Measurements from ENCODE around the gene RERE.

Gene RERE

GRCh38 chr1:8378981-8379470 is 438.4 kb downstream of the RERE start:
- no peak for DNase-seq (ENCODE audit: low spot score)

GRCh38 chr1:8378178-8378577 is 439.3 kb downstream of the RERE start:
- no peak for DNase-seq (ENCODE audit: low spot score)

- DNase-seq (ENCODE audit: low spot score): no peak
Observed at GRCh38 chr1:8377271-8377981, 440.0 kb downstream of the RERE start.

- no peak for DNase-seq (ENCODE audit: low spot score)
Observed at GRCh38 chr1:8376358-8376840, 441.0 kb downstream of the RERE start.

GRCh38 chr1:8374812-8375211 is 442.6 kb downstream of the RERE start:
- no peak for DNase-seq (ENCODE audit: low spot score)

- no peak for DNase-seq (ENCODE audit: low spot score)
Observed at GRCh38 chr1:8374356-8374755, 443.1 kb downstream of the RERE start.

- no peak for DNase-seq (ENCODE audit: low spot score)
Observed at GRCh38 chr1:8373581-8374241, 443.7 kb downstream of the RERE start.

- DNase-seq (ENCODE audit: low spot score): no peak
Observed at GRCh38 chr1:8373125-8373524, 444.3 kb downstream of the RERE start.

GRCh38 chr1:8371372-8371991 is 446.0 kb downstream of the RERE start:
- DNase-seq (ENCODE audit: low spot score): no peak

GRCh38 chr1:8370905-8371315 is 446.5 kb downstream of the RERE start:
- no peak for DNase-seq (ENCODE audit: low spot score)

GRCh38 chr1:8370046-8370881 is 447.2 kb downstream of the RERE start:
- DNase-seq (ENCODE audit: low spot score): no peak

GRCh38 chr1:8368956-8369639 is 448.3 kb downstream of the RERE start:
- no peak for DNase-seq (ENCODE audit: low spot score)

- no peak for DNase-seq (ENCODE audit: low spot score)
Observed at GRCh38 chr1:8367571-8368194, 449.8 kb downstream of the RERE start.

GRCh38 chr1:8365661-8366362 is 451.6 kb downstream of the RERE start:
- DNase-seq (ENCODE audit: low spot score): no peak

- no peak for DNase-seq (ENCODE audit: low spot score)
Observed at GRCh38 chr1:8364528-8365442, 452.7 kb downstream of the RERE start.

GRCh38 chr1:8363767-8364301 is 453.6 kb downstream of the RERE start:
- DNase-seq (ENCODE audit: low spot score): no peak

GRCh38 chr1:8363186-8363766 is 454.2 kb downstream of the RERE start:
- no peak for DNase-seq (ENCODE audit: low spot score)

GRCh38 chr1:8362701-8363101 is 454.7 kb downstream of the RERE start:
- DNase-seq (ENCODE audit: low spot score): no peak
